Fibroblast of villous mesenchyme (primary cell): ENCODE results near the gene SENP8. TPM values are rescaled to one million over a fixed set of nuclear protein-coding genes. Genes with fewer than 3 reads are reported as not detected.

Experiments
- DNase-seq: peaks from one replicate; pipeline ENCODE4 v3.0.0-alpha.2; 2010; ENCODE audit warnings: low read depth
- H3K4me3 ChIP-seq: 2 replicates; pipeline ENCODE4 v1.5.1; 2011; ENCODE audit warnings: low read depth, mild to moderate bottlenecking, low read length
- total RNA-seq: library from RNA; depleted of rRNA; stranded (reverse); fragments of >200 nt; gene quantifications from 2 replicates; pipeline ENCODE4 v1.2.3, GENCODE V29; 2012
- TF ChIP-seq, protein P1 (sequence below): IDR thresholded peaks from 2 replicates; pipeline ENCODE4 v1.5.1; 2012; ENCODE audit warnings: low read depth, mild to moderate bottlenecking, low read length; ENCODE audit not compliant: insufficient read depth

Gene SENP8
- total RNA-seq, 1 donor = 2.6 TPM

DNA sequence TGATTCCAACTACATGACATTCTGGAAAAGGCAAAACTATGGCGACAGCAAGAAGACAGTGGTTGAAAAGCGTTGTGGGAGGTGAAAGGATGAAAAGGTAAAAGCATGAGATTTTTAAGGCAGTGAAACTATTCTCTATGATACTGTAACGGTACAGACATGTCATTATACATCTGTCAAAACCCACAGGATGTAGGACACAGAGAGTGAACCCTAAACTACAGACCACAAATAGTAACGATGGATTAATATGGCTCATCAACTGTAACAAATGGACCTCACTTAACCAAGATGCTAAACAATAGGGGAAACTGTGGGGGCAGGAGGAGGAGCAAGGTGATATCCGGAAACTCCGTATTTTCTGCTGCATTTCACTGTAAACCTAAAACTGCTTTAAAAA, 39.3 kb upstream of the SENP8 start:
- no peak for DNase-seq
- TF ChIP-seq, protein P1, sequence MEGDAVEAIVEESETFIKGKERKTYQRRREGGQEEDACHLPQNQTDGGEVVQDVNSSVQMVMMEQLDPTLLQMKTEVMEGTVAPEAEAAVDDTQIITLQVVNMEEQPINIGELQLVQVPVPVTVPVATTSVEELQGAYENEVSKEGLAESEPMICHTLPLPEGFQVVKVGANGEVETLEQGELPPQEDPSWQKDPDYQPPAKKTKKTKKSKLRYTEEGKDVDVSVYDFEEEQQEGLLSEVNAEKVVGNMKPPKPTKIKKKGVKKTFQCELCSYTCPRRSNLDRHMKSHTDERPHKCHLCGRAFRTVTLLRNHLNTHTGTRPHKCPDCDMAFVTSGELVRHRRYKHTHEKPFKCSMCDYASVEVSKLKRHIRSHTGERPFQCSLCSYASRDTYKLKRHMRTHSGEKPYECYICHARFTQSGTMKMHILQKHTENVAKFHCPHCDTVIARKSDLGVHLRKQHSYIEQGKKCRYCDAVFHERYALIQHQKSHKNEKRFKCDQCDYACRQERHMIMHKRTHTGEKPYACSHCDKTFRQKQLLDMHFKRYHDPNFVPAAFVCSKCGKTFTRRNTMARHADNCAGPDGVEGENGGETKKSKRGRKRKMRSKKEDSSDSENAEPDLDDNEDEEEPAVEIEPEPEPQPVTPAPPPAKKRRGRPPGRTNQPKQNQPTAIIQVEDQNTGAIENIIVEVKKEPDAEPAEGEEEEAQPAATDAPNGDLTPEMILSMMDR = no peak
- no peak overlapping the region for H3K4me3 ChIP-seq

DNA sequence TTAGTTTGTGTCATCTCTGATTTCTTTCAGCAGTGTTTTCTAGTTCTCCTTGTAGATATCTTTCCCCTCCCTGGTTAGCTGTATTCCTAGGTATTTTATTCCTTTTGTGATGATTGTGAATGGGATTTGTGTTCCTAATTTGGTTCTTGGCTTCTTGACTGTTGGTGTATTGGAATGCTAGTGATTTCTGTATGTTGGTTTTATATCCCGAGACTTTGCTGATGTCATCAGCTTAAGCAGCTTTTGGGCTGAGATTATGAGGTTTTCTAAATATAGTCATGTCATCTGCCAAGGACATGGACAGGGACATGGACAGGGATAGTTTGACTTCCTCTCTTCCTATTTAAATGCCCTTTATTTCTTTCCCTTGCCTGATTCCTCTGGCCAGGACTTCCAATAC, 36.0 kb upstream of the SENP8 start:
- TF ChIP-seq, protein P1 = no peak
- no peak overlapping the region for H3K4me3 ChIP-seq
- DNase-seq = no peak

DNA sequence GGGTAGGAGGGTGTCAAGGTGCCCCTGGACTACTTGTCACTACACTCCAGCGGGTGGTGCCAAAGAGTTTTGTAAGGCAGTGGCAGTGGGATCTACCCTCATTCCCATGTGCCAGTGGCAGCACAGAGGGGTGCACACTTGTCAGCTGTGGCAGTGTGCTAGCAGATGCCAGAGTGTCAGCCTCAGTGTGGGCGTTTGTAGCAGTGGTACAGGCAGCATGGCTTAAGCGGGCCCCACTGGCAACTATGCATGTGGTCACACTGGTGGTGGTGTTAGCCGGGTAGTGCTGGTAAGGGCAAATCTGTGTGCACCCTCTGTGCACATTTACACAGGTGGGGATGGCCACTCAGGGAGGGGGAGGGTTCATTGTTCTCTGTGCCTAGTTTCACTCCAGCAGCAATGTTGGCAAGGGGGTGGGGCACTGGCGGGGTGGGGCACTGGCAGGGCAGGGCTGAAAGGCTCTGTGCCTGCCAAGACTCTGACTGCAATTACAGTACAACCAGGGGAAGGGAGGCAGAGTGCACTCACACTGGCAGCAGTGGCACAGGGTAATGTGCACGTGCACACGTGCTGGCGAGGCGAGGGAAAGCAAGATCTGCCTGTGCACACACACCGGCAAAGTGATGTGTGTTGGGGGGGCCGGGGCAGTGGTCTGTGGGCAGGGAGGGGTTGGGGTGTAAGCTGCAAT, 32.0 kb upstream of the SENP8 start:
- TF ChIP-seq, protein P1 = no peak
- no peak for DNase-seq
- H3K4me3 ChIP-seq = no peak overlapping the region

DNA sequence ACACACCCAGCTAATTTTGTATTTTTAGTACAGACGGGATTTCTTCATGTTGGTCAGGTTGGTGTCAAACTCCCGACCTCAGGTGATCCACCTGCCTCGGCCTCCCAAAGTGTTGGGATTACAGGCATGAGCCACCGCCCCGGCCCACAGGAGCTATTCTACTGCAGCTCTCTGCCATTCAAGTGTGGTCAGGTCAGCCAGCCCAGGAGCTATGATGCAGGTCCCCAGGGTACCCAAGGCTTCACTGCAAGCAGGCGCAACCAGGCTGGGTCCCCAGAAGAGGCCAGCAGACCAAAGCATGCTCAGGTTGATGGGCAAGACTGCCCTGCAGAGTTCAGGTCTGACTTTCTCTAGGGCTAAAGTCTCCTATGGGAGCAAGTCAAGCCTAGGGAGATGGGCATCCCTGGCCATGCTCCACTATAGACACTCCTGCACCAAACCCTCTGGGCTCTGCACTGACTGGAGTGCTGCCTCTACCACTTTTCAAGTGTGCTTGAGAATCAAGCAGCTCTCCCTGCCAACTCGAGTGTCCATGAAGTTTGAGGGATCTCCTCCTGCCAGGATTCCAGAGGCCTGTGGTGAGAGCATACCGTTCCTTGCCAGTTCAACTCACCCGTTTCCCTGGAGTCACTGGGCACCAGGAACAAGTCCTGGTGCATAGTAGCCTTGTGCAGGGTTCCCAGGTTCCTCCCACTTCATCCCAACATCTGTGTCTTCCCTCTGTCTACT, 31.1 kb upstream of the SENP8 start:
- DNase-seq = no peak
- H3K4me3 ChIP-seq = no peak overlapping the region
- TF ChIP-seq, protein P1 = no peak

DNA sequence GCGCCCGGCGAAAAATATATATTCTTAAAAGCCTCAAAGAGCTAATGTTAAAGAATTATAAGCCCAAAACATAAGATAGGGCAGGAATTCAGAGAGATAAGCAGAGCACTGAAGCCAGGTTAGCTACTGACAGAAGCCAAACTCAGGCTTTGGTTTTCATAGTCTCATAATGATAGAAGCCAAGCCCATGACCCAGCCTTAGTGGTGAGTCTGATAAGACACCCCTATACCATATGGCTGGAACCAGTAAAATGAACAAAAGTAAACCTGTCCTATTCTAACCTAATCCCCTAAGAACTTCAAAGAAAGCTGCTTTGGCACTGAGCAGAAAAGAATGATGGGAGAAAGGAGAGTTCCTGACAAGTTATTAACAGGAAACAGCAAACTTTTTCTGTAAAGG, 26.2 kb upstream of the SENP8 start:
- no peak overlapping the region for H3K4me3 ChIP-seq
- TF ChIP-seq, protein P1 = no peak
- no peak for DNase-seq

DNA sequence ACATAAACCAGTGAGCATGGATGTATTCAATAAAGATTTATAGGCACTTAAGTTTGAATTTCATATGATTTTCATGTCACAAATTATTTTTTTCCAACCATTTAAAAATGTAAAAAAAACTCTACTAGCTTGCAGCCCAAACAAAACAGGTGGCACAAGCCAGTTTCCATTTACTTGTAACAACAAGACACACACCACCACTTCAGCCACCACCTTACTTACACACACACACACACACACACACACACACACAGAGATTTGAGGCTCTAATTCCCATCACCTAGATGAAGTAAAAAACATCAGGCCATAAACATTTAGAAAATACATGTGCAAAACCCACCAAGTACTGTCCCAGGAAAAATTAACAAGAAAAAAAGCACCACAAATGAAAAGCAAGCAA, 25.5 kb upstream of the SENP8 start:
- no peak for DNase-seq
- H3K4me3 ChIP-seq = no peak overlapping the region
- TF ChIP-seq, protein P1 = no peak
